Activated CD4-positive, alpha-beta T cell treated with anti-CD3 and anti-CD28 coated beads, Interleukin-2, amount 50 U/mL, for 24 hours (primary cell): ENCODE results near the gene KRTAP5-9.
"Not testable (repeated sequence)": the region's sequence is repeated elsewhere in the genome, so short reads cannot be mapped to it uniquely, and the experiment has no call there.

Experiments used
- DNase-seq, 2 donors: peaks; one replicate each; pipeline ENCODE4 v3.0.0-alpha.2; 2020; ENCODE audit warnings: low read depth in 1 of 2, low spot score in 1 of 2

KRTAP5-9 gene

GRCh38 chr11:71562120-71562519 is 13.9 kb downstream of the KRTAP5-9 start:
- DNase-seq: no peak

- DNase-seq: peak in 1 of 2 donors; percentile 4
These were observed 15.2 kb downstream of the KRTAP5-9 start for GRCh38 chr11:71563406-71563805.

DNA sequence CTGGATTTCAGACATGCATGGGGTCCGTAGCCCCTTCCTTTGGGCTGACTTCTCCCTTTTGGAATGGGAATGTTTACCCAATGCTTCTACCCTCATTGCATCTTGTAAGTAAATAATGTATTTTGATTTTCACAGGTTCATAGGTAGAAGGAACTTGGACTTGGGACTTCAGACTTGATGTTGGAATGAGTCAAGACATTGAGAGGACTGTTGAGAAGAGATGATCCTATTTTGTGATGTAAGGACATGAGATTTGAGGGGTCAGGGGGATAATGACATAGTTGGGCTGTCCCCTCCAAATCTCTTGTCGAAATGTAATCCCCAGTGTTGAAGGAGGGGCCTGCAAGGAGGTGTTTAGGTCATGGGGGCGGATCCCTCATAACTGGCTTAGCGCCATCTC is 16.2 kb downstream of the KRTAP5-9 start:
- DNase-seq: no peak

DNA sequence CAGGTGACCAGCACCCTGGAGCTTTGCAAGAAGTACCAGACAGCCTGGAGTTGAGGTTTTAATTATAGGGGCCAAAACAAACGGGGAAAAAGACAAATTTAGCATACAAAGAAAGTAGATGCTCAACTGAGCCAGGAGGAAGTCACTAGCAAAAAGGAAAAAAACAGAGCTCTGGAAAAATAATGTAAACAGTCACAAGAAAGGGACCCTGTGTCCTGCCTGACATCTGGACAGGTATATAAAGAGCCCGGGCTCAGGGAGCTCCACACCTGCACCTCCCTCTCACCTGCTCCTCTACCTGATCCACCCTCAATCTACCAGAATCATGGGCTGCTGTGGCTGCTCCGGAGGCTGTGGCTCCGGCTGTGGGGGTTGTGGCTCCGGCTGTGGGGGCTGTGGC is 17.0 kb downstream of the KRTAP5-9 start, which contains the start of gene KRTAP5-10:
Gene KRTAP5-10, plus strand, starts transcription at position 301 of the 400 bp plus-strand sequence. Its CDS starts 25 bp downstream, at position 326.
- no peak for DNase-seq

GRCh38 chr11:71566081-71566620 is 17.9 kb downstream of the KRTAP5-9 start:
- DNase-seq: no peak

- not testable (repeated sequence) for DNase-seq
These were observed 18.7 kb downstream of the KRTAP5-9 start for GRCh38 chr11:71566626-71567599.

- DNase-seq: not testable (repeated sequence)
These were observed 19.4 kb downstream of the KRTAP5-9 start for GRCh38 chr11:71567633-71568032.

GRCh38 chr11:71568704-71569349 is 20.6 kb downstream of the KRTAP5-9 start:
- DNase-seq: no peak

DNA sequence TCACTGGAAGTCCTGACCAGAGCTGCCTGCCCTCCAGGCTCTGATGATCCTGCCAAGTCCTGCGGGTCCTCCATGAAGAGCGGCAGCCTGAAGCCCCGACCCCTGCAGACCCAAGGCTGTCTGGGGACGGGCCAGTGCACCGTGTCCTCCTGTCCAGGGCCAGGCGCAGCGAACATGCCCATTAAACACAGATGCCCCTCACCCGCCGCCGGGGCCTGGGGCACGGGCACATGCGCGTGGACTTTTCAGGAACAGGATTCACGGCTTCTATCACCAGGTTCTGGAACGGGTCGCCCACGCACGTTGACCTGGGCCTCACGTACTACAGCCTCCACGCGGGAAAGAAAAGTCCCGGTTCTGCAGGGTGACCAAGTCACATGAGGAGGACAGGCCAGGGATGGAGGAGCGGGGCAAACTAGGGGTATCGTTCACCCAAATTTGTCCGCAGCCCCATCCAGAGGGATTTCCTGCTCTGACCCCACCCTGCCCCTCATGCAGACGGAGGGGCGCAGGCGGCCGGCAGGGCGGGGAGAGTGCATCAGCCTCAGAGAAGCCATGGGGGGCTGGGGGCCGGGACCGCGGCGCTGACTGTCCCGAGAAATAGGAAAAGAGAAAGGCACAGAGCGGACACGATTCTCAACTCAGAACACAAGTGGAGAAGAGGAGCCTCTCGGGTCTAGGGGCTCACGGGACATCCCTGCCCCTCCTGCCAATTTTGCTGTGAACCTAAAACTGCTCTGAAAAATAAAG is 23.1 kb downstream of the KRTAP5-9 start:
- DNase-seq: not testable (repeated sequence)

DNA sequence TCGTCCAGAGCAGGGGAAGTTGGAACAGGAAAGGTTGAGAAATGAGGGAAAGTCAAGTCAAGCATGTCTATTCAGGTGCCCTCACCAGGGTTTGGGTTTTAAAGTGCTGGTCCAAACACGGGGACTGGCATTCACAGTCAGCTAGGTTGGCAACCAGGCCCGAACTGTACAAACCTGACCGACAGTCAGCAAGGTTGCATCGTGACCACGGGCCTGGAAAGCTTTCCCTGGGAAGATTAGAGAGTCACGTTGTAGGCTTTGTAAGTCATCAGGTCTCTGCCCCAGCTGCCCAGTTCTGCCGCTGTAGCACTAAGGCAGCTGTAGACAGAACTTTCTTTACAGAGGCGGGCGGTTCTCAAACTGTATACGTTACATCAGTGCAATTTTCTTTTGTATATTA is 24.6 kb downstream of the KRTAP5-9 start:
- no peak for DNase-seq

GRCh38 chr11:71574418-71574817 is 26.2 kb downstream of the KRTAP5-9 start:
- no peak for DNase-seq

GRCh38 chr11:71575723-71576424 is 27.7 kb downstream of the KRTAP5-9 start:
- no peak for DNase-seq

DNA sequence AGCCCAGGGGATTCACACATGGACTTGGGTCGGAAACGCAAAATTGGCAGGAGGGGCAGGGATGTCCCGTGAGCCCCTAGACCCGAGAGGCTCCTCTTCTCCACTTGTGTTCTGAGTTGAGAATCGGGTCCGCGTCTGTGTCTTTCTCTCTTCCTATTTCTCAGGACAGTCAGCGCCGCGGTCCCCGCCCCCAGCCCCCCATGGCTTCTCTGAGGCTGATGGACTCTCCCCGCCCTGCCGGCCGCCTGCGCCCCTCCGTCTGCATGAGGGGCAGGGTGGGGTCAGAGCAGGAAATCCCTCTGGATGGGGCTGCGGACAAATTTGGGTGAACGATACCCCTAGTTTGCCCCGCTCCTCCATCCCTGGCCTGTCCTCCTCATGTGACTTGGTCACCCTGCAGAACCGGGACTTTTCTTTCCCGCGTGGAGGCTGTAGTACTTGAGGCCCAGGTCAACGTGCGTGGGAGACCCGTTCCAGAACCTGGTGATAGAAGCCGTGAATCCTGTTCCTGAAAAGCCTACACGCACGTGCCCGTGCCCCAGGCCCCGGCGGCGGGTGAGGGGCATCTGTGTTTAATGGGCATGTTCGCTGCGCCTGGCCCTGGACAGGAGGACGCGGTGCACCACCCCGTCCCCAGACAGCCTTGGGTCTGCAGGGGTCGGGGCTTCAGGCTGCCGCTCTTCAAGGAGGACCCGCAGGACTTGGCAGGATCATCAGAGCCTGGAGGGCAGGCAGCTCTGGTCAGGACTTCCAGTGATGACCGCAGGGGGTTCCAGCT is 28.7 kb downstream of the KRTAP5-9 start:
- DNase-seq: not testable (repeated sequence)

- DNase-seq: no peak
These were observed 29.3 kb downstream of the KRTAP5-9 start for GRCh38 chr11:71577469-71578004.

DNA sequence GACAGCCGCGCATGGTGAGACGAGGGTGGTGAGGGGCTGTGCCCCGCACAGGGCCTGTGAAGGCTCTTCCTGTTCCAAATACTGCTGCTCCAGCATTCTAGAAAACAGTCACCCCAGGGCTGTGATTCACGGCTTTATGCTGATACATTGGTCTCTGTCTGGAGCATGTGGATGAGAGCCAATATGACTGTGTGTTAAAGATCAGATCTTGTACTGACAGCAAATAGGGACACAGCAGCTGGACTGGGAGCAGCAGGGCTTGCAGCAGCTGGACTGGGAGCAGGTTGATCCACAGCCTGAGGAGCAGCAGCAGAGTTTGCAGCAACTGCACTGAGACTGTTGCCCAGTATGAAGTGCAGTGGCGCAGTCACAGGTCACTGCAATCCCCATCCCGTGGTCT is 31.3 kb downstream of the KRTAP5-9 start:
- not testable (repeated sequence) for DNase-seq

DNA sequence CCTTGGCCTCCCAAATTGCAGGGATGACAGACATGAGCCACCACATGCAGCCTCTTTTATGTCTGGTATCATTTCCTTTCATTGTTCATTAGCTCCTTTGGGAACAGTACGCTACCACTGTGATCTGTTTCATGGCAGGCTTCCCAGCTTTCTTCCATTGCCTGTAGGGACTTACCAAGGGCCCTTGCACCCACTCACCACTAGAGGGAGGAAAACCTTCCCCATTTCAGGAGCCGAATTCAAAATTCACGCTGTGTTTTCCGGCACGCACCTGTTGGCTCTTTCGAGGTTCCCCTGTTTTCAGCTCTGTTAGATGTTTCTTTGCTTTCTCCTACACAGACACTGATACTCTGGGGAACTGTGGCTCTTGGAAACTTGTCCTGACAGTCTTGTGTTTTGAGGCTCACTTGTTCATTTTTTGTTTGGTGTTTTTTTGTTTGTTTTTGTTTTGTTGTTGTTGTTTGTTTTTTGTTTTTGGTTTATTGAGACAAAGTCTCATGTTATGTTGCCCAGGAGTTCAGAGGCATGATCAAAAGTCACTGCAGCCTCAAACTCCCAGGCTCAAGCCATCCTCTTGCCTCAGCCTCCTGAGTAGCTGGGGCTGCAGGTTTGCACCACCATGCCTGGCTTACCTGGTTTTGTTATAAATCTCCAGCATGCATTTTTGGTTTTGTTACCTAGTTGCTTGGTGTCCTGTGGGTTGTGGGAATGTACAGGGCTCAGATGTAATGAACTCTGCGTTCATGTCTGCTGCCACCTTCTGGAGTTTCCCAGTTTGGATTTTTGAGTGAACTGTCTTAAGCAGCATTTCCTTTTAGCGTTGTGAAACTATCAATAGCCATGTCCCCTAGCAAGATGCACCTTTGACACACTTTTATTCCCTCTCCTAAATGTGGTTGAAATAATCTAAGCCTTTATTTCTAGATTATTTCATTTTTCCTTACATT is 32.1 kb downstream of the KRTAP5-9 start:
- peak in 1 of 2 donors; percentile 21 for DNase-seq

DNA sequence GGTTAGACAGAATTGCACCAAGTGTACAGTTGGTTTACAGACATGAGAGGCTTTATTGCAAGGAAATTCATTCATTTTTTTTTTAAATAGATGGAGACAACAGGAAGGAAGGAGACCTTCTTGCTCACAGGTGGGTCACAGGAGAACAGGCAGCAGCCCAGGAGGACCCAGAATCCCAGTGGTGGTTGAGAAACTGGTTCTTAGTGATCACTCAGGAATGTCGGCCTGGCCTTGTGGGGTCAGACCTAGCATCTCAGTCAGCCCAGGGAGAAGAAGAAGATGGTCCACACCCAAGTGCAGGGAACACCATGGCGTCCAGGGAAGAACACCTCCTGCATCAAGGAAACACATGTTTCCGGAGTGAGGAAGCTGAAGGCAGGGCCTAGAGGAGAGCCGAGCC is 33.6 kb downstream of the KRTAP5-9 start:
- DNase-seq: no peak

DNA sequence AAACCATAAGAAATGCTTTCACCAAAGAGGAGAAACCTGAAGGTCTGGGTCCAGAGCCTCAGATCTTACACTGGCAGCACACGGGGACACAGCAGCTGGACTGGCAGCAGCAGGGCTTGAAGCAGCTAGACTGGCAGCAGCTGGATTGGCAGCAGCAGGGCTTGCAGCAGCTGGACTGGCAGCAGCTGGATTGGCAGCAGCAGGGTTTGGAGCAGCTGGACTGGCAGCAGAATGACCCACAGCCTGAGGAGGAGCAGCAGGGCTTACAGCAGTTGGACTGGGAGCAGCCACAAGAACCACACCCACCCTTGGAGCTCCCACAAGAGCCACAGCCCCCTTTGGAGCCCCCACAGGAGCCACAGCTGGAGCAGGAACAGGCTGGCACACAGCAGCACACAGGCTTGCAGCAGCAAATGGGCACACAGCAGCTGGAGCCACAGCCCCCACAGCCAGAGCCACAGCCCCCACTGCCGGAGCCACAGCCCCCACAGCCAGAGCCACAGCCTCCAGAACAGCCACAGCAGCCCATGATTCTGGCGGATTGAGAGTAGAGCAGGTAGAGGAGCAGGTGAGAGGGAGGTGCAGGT is 34.2 kb downstream of the KRTAP5-9 start, which contains the start of gene KRTAP5-11:
Gene KRTAP5-11, minus strand, starts transcription at position 567 of the 587 bp plus-strand sequence. Its CDS starts 38 bp downstream, at position 529.
- no peak for DNase-seq
